ENCODE data around the gene MTCH1. TPM values are rescaled to one million over a fixed set of nuclear protein-coding genes. Genes with fewer than 3 reads are reported as not detected.

Gene MTCH1
- total RNA-seq, 1 donor from 2014 or later = 175 TPM

- H3K4me3 ChIP-seq = peak overlapping the region in 1 of 2 donors; percentile 23
- DNase-seq (ENCODE audit: low spot score in 2 of 2) = no peak
- no peaks in the 10 kb centered on the region for H3K9me3 ChIP-seq
- H3K27ac ChIP-seq = no peak overlapping the region
- TF ChIP-seq CTCF (IDR thresholded peaks at IDR 0.05) = no peak
- intact Hi-C loops (cut with DNase I) = no loop called here
- H3K27me3 ChIP-seq = no peaks in the 10 kb centered on the region
- no peaks in the 10 kb centered on the region for H3K36me3 ChIP-seq
- H3K4me1 ChIP-seq = no peaks in the 10 kb centered on the region
These were observed 21.5 kb upstream of the MTCH1 start for GRCh38 chr6:37007340-37008043.

GRCh38 chr6:37006793-37007339 lies 20.9 kb upstream of the MTCH1 start:
- H3K9me3 ChIP-seq = no peaks in the 10 kb centered on the region
- no peak for DNase-seq (ENCODE audit: low spot score in 2 of 2)
- H3K27ac ChIP-seq = no peak overlapping the region
- no peaks in the 10 kb centered on the region for H3K4me1 ChIP-seq
- TF ChIP-seq CTCF (IDR thresholded peaks at IDR 0.05) = no peak
- intact Hi-C loops (cut with DNase I) = no loop called here
- no peaks in the 10 kb centered on the region for H3K27me3 ChIP-seq
- H3K4me3 ChIP-seq = peak overlapping the region in 1 of 2 donors; percentile 50
- no peaks in the 10 kb centered on the region for H3K36me3 ChIP-seq

- Histone ChIP-seq H3K36me3 (no peaks in the 10 kb centered on the region), H3K4me3 (peak overlapping the region; percentile 6 to 50), H3K4me1 (no peaks in the 10 kb centered on the region), H3K27me3 (no peaks in the 10 kb centered on the region), H3K9me3 (no peaks in the 10 kb centered on the region), H3K27ac (no peak overlapping the region)
- intact Hi-C loops (cut with DNase I) = no loop called here
- no peak for DNase-seq (ENCODE audit: low spot score in 2 of 2)
- TF ChIP-seq CTCF (IDR thresholded peaks at IDR 0.05) = no peak
These were observed 20.0 kb upstream of the MTCH1 start for GRCh38 chr6:37005827-37006567.

GRCh38 chr6:37005061-37005810 lies 19.2 kb upstream of the MTCH1 start, which contains the start of gene FGD2:
Gene FGD2, plus strand, starts transcription at chr6:37005655. Its CDS starts 163 bp downstream, at chr6:37005818.
- H3K27ac ChIP-seq = no peak within 1 kb of the TSS
- DNase-seq (ENCODE audit: low spot score in 2 of 2) = no peak
- no peaks in the 10 kb centered on the region for H3K9me3 ChIP-seq
- H3K27me3 ChIP-seq = no peaks in the 10 kb centered on the region
- peak within 1 kb of the TSS; percentile 6 to 50 for H3K4me3 ChIP-seq
- no peak for TF ChIP-seq CTCF (IDR thresholded peaks at IDR 0.05)
- intact Hi-C loops (cut with DNase I) = no loop called here
- H3K36me3 ChIP-seq = no peaks in the 10 kb centered on the region
- H3K4me1 ChIP-seq = no peaks in the 10 kb centered on the region
